Measurements from ENCODE around the gene DPP9. TPM values are rescaled to one million over a fixed set of nuclear protein-coding genes. Genes with fewer than 3 reads are reported as not detected.

The DPP9 gene
- total and polyA plus RNA-seq, 2 donors = 13.4 to 37.9 TPM

GRCh38 chr19:4695224-4695731 lies 28.4 kb downstream of the DPP9 start:
- no peaks in the 10 kb centered on the region for H3K27me3 ChIP-seq (ENCODE audit: control insufficient read depth in 2 of 2, insufficient read depth in 1 of 2, low read length in 1 of 2)
- peaks cover 83 to 84% of the 10 kb centered on the region in 2 donors for H3K36me3 ChIP-seq (ENCODE audit: control insufficient read depth in 2 of 2, insufficient read depth in 2 of 2, low read length in 1 of 2)
- no peak overlapping the region for H3K4me3 ChIP-seq (ENCODE audit: low read length in 2 of 2)
- H3K4me1 ChIP-seq (ENCODE audit: control insufficient read depth in 2 of 2, insufficient read depth in 2 of 2, low read length in 2 of 2) = no peaks in the 10 kb centered on the region
- H3K27ac ChIP-seq (ENCODE audit: low read depth in 1 of 2, low read length in 1 of 2) = no peak overlapping the region
- WGBS = 96% methylated on average over 19 of the region's 19 CpGs
- H3K9me3 ChIP-seq (ENCODE audit: control insufficient read depth in 2 of 2, insufficient read depth in 1 of 2, low read length in 1 of 2) = no peaks in the 10 kb centered on the region
- DNase-seq (ENCODE audit: low read depth in 6 of 9, low spot score in 9 of 9) = no peak

DNA sequence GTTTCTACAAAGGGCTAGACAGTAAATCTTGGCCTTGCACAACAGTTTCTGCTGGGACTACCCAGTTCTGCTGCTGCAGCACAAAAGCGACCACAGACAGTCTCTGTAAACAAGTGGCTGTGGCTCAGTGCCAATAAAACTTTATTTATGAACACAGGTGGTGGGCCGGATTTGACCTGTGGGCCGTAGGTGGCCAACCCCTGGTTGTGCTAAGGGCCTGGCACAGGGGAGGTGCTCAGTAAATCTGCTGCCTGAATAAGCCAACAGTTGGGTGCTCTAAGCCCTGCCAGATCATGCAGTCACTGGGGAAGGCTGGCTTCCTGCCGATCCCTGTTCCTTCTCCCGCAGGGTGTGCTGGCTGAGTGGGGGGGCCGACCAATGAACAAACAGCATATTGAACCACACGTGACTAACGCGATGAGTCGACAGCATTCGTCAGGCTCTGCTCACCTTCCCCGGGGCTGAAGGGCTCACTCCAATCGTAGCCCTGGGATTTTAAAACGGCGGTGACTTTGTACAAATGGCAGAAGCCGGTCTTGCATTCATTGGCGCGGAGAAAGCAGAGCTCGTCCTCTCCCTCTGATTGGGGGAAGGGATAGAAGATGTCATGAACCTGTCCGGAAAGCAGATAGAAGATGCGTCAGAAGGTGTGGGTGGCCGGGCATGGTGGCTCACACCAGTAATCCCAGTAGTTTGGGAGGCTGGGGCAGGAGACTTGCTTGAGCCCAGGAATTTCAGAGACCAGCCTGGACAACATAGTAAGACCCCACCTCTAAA lies 29.2 kb downstream of the DPP9 start:
- Histone ChIP-seq H3K27ac (ENCODE audit: low read depth in 1 of 2, low read length in 1 of 2) (no peak overlapping the region), H3K4me3 (ENCODE audit: low read length in 2 of 2) (no peak overlapping the region), H3K27me3 (ENCODE audit: control insufficient read depth in 2 of 2, insufficient read depth in 1 of 2, low read length in 1 of 2) (no peaks in the 10 kb centered on the region), H3K36me3 (ENCODE audit: control insufficient read depth in 2 of 2, insufficient read depth in 2 of 2, low read length in 1 of 2) (peaks cover 83 to 84% of the 10 kb centered on the region in 2 donors), H3K9me3 (ENCODE audit: control insufficient read depth in 2 of 2, insufficient read depth in 1 of 2, low read length in 1 of 2) (no peaks in the 10 kb centered on the region), H3K4me1 (ENCODE audit: control insufficient read depth in 2 of 2, insufficient read depth in 2 of 2, low read length in 2 of 2) (no peaks in the 10 kb centered on the region)
- WGBS = 98% methylated on average over 22 of the region's 22 CpGs
- DNase-seq (ENCODE audit: low read depth in 6 of 9, low spot score in 9 of 9) = no peak

DNA sequence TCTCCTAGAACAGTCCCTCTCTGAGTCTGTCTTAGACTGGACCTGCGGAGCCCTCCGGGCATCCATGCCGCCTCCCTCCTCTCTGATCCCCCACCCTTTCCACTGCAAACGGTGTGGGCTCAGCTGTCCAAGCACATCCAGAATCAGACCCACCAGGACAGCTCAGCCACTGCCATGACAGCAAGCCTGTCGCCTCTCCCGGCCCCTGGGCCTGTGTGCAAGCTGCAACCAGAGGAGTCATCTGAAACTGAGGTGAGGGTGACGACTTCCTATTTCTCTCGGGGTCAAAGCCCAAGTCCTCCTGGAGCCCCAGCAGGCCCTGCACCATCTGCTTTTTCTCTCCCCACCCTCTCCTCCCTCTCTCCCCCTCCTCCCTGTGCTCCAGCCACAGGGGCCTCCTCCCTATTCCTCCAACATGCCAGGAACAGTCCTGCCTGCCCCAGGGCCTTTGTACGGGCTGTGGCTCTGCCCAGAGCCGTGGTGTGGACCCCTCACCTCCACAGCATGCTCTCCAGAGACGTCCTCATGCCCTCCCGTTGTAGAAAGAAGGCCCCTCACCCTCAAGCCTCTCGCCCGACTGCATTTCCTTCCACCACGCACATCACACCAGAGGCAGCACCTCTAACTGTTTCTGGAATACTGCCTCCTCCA lies 30.0 kb downstream of the DPP9 start:
- Histone ChIP-seq H3K4me1 (ENCODE audit: control insufficient read depth in 2 of 2, insufficient read depth in 2 of 2, low read length in 2 of 2) (no peaks in the 10 kb centered on the region), H3K36me3 (ENCODE audit: control insufficient read depth in 2 of 2, insufficient read depth in 2 of 2, low read length in 1 of 2) (peaks cover 84 to 89% of the 10 kb centered on the region in 2 donors), H3K27ac (ENCODE audit: low read depth in 1 of 2, low read length in 1 of 2) (no peak overlapping the region), H3K27me3 (ENCODE audit: control insufficient read depth in 2 of 2, insufficient read depth in 1 of 2, low read length in 1 of 2) (no peaks in the 10 kb centered on the region), H3K9me3 (ENCODE audit: control insufficient read depth in 2 of 2, insufficient read depth in 1 of 2, low read length in 1 of 2) (no peaks in the 10 kb centered on the region), H3K4me3 (ENCODE audit: low read length in 2 of 2) (no peak overlapping the region)
- WGBS = 97% methylated on average over 15 of the region's 15 CpGs
- DNase-seq (ENCODE audit: low read depth in 6 of 9, low spot score in 9 of 9) = no peak

GRCh38 chr19:4693078-4693350 lies 30.6 kb downstream of the DPP9 start:
- Histone ChIP-seq H3K9me3 (ENCODE audit: control insufficient read depth in 2 of 2, insufficient read depth in 1 of 2, low read length in 1 of 2) (no peaks in the 10 kb centered on the region), H3K4me1 (ENCODE audit: control insufficient read depth in 2 of 2, insufficient read depth in 2 of 2, low read length in 2 of 2) (no peaks in the 10 kb centered on the region), H3K27ac (ENCODE audit: low read depth in 1 of 2, low read length in 1 of 2) (no peak overlapping the region), H3K4me3 (ENCODE audit: low read length in 2 of 2) (no peak overlapping the region), H3K27me3 (ENCODE audit: control insufficient read depth in 2 of 2, insufficient read depth in 1 of 2, low read length in 1 of 2) (no peaks in the 10 kb centered on the region), H3K36me3 (ENCODE audit: control insufficient read depth in 2 of 2, insufficient read depth in 2 of 2, low read length in 1 of 2) (peaks cover 84 to 90% of the 10 kb centered on the region in 2 donors)
- 91% methylated on average over 7 of the region's 7 CpGs for WGBS
- no peak for DNase-seq (ENCODE audit: low read depth in 6 of 9, low spot score in 9 of 9)

- 92% methylated on average over 27 of the region's 27 CpGs for WGBS
- DNase-seq (ENCODE audit: low read depth in 6 of 9, low spot score in 9 of 9) = no peak
- H3K9me3 ChIP-seq (ENCODE audit: control insufficient read depth in 2 of 2, insufficient read depth in 1 of 2, low read length in 1 of 2) = no peaks in the 10 kb centered on the region
- H3K4me1 ChIP-seq (ENCODE audit: control insufficient read depth in 2 of 2, insufficient read depth in 2 of 2, low read length in 2 of 2) = no peaks in the 10 kb centered on the region
- no peak overlapping the region for H3K27ac ChIP-seq (ENCODE audit: low read depth in 1 of 2, low read length in 1 of 2)
- peaks cover 80 to 90% of the 10 kb centered on the region in 2 donors for H3K36me3 ChIP-seq (ENCODE audit: control insufficient read depth in 2 of 2, insufficient read depth in 2 of 2, low read length in 1 of 2)
- H3K4me3 ChIP-seq (ENCODE audit: low read length in 2 of 2) = no peak overlapping the region
- H3K27me3 ChIP-seq (ENCODE audit: control insufficient read depth in 2 of 2, insufficient read depth in 1 of 2, low read length in 1 of 2) = no peaks in the 10 kb centered on the region
These were observed 31.2 kb downstream of the DPP9 start for GRCh38 chr19:4692251-4693077.

- peaks cover 79 to 91% of the 10 kb centered on the region in 2 donors for H3K36me3 ChIP-seq (ENCODE audit: control insufficient read depth in 2 of 2, insufficient read depth in 2 of 2, low read length in 1 of 2)
- no peak overlapping the region for H3K27ac ChIP-seq (ENCODE audit: low read depth in 1 of 2, low read length in 1 of 2)
- no peaks in the 10 kb centered on the region for H3K9me3 ChIP-seq (ENCODE audit: control insufficient read depth in 2 of 2, insufficient read depth in 1 of 2, low read length in 1 of 2)
- 98% methylated on average over 9 of the region's 9 CpGs for WGBS
- DNase-seq (ENCODE audit: low read depth in 6 of 9, low spot score in 9 of 9) = no peak
- H3K4me3 ChIP-seq (ENCODE audit: low read length in 2 of 2) = no peak overlapping the region
- H3K4me1 ChIP-seq (ENCODE audit: control insufficient read depth in 2 of 2, insufficient read depth in 2 of 2, low read length in 2 of 2) = no peaks in the 10 kb centered on the region
- H3K27me3 ChIP-seq (ENCODE audit: control insufficient read depth in 2 of 2, insufficient read depth in 1 of 2, low read length in 1 of 2) = no peaks in the 10 kb centered on the region
These were observed 32.3 kb downstream of the DPP9 start for GRCh38 chr19:4691373-4691772.

GRCh38 chr19:4690361-4690760 lies 33.3 kb downstream of the DPP9 start:
- no peaks in the 10 kb centered on the region for H3K9me3 ChIP-seq (ENCODE audit: control insufficient read depth in 2 of 2, insufficient read depth in 1 of 2, low read length in 1 of 2)
- no peak overlapping the region for H3K27ac ChIP-seq (ENCODE audit: low read depth in 1 of 2, low read length in 1 of 2)
- H3K4me1 ChIP-seq (ENCODE audit: control insufficient read depth in 2 of 2, insufficient read depth in 2 of 2, low read length in 2 of 2) = no peaks in the 10 kb centered on the region
- DNase-seq (ENCODE audit: low read depth in 6 of 9, low spot score in 9 of 9) = no peak
- no peak overlapping the region for H3K4me3 ChIP-seq (ENCODE audit: low read length in 2 of 2)
- 91% methylated on average over 13 of the region's 13 CpGs for WGBS
- peaks cover 80 to 91% of the 10 kb centered on the region in 2 donors for H3K36me3 ChIP-seq (ENCODE audit: control insufficient read depth in 2 of 2, insufficient read depth in 2 of 2, low read length in 1 of 2)
- H3K27me3 ChIP-seq (ENCODE audit: control insufficient read depth in 2 of 2, insufficient read depth in 1 of 2, low read length in 1 of 2) = no peaks in the 10 kb centered on the region

GRCh38 chr19:4689403-4689802 lies 34.2 kb downstream of the DPP9 start:
- Histone ChIP-seq H3K27me3 (ENCODE audit: control insufficient read depth in 2 of 2, insufficient read depth in 1 of 2, low read length in 1 of 2) (no peaks in the 10 kb centered on the region), H3K4me1 (ENCODE audit: control insufficient read depth in 2 of 2, insufficient read depth in 2 of 2, low read length in 2 of 2) (no peaks in the 10 kb centered on the region), H3K36me3 (ENCODE audit: control insufficient read depth in 2 of 2, insufficient read depth in 2 of 2, low read length in 1 of 2) (peaks cover 80 to 90% of the 10 kb centered on the region in 2 donors), H3K27ac (ENCODE audit: low read depth in 1 of 2, low read length in 1 of 2) (no peak overlapping the region), H3K9me3 (ENCODE audit: control insufficient read depth in 2 of 2, insufficient read depth in 1 of 2, low read length in 1 of 2) (no peaks in the 10 kb centered on the region), H3K4me3 (ENCODE audit: low read length in 2 of 2) (no peak overlapping the region)
- no peak for DNase-seq (ENCODE audit: low read depth in 6 of 9, low spot score in 9 of 9)
- 96% methylated on average over 19 of the region's 19 CpGs for WGBS

GRCh38 chr19:4688587-4688986 lies 35.1 kb downstream of the DPP9 start:
- Histone ChIP-seq H3K27me3 (ENCODE audit: control insufficient read depth in 2 of 2, insufficient read depth in 1 of 2, low read length in 1 of 2) (no peaks in the 10 kb centered on the region), H3K36me3 (ENCODE audit: control insufficient read depth in 2 of 2, insufficient read depth in 2 of 2, low read length in 1 of 2) (peaks cover 80 to 90% of the 10 kb centered on the region in 2 donors), H3K9me3 (ENCODE audit: control insufficient read depth in 2 of 2, insufficient read depth in 1 of 2, low read length in 1 of 2) (no peaks in the 10 kb centered on the region), H3K4me3 (ENCODE audit: low read length in 2 of 2) (no peak overlapping the region), H3K27ac (ENCODE audit: low read depth in 1 of 2, low read length in 1 of 2) (no peak overlapping the region), H3K4me1 (ENCODE audit: control insufficient read depth in 2 of 2, insufficient read depth in 2 of 2, low read length in 2 of 2) (no peaks in the 10 kb centered on the region)
- no peak for DNase-seq (ENCODE audit: low read depth in 6 of 9, low spot score in 9 of 9)
- WGBS = 98% methylated on average over 26 of the region's 26 CpGs

Data from thymus (tissue), 11 donors.